Measurements from ENCODE around the gene GTF2IRD1.

The GTF2IRD1 gene

GRCh38 chr7:74619235-74619860, 165.6 kb downstream of the GTF2IRD1 start:
- H3K4me3 ChIP-seq (ENCODE audit: low read length) = no peak overlapping the region
- DNase-seq (ENCODE audit: low read depth) = no peak
- TF ChIP-seq, protein P1, sequence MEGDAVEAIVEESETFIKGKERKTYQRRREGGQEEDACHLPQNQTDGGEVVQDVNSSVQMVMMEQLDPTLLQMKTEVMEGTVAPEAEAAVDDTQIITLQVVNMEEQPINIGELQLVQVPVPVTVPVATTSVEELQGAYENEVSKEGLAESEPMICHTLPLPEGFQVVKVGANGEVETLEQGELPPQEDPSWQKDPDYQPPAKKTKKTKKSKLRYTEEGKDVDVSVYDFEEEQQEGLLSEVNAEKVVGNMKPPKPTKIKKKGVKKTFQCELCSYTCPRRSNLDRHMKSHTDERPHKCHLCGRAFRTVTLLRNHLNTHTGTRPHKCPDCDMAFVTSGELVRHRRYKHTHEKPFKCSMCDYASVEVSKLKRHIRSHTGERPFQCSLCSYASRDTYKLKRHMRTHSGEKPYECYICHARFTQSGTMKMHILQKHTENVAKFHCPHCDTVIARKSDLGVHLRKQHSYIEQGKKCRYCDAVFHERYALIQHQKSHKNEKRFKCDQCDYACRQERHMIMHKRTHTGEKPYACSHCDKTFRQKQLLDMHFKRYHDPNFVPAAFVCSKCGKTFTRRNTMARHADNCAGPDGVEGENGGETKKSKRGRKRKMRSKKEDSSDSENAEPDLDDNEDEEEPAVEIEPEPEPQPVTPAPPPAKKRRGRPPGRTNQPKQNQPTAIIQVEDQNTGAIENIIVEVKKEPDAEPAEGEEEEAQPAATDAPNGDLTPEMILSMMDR (IDR thresholded peaks at IDR 0.05; ENCODE audit: insufficient read depth, low read depth, low read length, missing control alignments) = no peak

DNA sequence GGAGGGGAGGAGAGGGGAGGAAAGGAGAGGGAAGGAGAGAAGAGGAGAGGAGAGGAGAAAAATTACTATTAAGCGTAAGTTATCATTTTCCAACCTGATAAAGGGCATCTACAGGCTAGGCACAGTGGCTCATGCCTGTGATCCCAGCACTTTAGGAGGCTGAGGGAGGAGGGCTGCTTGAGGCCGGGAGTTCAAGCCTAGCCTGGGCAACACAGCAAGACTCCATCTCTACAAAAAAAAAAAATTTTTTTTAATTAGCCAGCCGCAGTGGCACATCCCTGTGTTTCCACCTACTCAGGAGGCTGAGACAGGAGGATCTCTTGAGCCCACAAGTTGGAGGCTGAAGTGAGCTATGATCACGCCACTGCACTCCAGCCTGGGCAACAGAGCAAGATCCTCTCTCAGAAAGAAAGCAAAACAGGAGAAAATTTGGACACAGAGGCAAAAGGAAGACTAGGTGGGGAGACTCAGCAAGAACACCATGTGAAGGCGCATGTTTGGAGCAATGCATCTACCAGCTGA, 168.6 kb downstream of the GTF2IRD1 start:
- H3K4me3 ChIP-seq (ENCODE audit: low read length) = no peak overlapping the region
- TF ChIP-seq, protein P1 (IDR thresholded peaks at IDR 0.05; ENCODE audit: insufficient read depth, low read depth, low read length, missing control alignments) = no peak
- no peak for DNase-seq (ENCODE audit: low read depth)

DNA sequence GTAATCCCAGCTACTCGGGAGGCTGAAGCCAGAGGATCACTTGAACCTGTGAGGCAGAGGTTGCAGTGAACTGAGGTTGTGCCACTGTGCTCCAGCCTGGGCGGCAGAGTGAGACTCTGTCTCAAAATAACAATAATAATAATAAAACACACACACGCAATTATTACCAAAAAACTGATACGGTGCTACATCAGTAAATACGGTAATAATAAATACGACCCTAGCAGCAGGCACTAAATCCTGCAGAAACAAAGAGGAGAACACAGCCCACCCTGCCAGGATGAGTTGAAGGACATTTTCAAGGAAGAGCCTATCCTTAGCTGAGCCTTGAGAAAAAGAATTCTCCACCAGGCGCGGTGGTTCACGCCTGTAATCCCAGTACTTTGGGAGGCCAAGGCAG, 169.4 kb downstream of the GTF2IRD1 start:
- H3K4me3 ChIP-seq (ENCODE audit: low read length) = no peak overlapping the region
- TF ChIP-seq, protein P1 (IDR thresholded peaks at IDR 0.05; ENCODE audit: insufficient read depth, low read depth, low read length, missing control alignments) = no peak
- no peak for DNase-seq (ENCODE audit: low read depth)

GRCh38 chr7:74625446-74625845, 171.7 kb downstream of the GTF2IRD1 start:
- no peak overlapping the region for H3K4me3 ChIP-seq (ENCODE audit: low read length)
- DNase-seq (ENCODE audit: low read depth) = peak; percentile 43
- TF ChIP-seq, protein P1 (IDR thresholded peaks at IDR 0.05; ENCODE audit: insufficient read depth, low read depth, low read length, missing control alignments) = peak; percentile 25

DNA sequence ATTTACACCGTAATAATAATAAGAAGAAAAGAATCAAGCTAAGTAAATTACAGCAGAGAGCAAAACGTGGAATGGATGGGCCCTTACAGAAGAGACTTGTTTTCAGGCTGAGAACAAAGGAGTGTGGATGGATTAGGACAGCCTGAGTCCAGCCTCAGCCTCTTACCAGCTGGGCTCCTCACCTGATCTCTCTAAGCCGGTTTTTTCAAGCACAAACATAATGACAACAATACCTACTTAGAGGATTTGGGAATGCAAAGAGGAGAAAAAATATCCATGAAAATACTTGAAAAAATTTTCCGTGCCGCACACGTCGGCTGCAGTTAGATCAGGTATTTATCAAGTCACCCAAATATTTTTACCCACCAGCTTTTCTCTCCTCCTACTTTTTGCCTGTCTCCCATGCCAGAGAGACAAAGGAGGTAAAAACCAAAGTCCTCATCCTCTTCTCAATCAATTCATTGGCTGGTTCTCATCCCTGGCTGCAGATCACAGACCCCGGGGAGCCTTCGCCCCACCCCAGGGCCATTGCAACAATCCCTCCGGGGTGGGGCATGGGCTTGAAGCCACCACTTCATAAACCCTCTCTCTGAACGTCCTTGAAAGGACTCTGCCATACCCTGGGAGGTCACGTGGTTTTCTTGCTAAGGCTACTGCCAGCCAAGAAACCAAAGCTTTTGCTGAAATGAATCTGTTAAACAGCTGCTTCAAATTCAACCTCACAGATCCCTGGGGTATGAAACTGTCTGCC, 174.1 kb downstream of the GTF2IRD1 start:
- no peak for DNase-seq (ENCODE audit: low read depth)
- TF ChIP-seq, protein P1 (IDR thresholded peaks at IDR 0.05; ENCODE audit: insufficient read depth, low read depth, low read length, missing control alignments) = no peak
- no peak overlapping the region for H3K4me3 ChIP-seq (ENCODE audit: low read length)

DNA sequence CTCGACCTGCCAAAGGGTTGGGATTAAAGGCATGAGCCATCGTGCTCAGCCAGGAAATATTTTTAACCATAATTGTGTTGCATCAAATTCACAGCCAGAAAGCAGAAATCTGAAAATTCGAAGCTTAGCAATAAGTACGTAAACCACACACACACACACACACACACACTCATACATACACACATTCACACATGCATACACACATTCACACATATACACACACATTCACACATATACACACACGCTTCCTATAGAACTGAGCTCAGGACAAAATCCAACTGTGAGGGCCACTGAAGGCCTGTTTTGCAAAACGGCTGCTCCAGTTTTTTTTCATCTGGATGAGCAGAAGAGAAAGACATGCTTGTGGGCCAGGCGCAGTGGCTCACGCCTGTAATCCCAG, 178.8 kb downstream of the GTF2IRD1 start:
- DNase-seq (ENCODE audit: low read depth) = no peak
- TF ChIP-seq, protein P1 (IDR thresholded peaks at IDR 0.05; ENCODE audit: insufficient read depth, low read depth, low read length, missing control alignments) = no peak

More for the DNA sequence above, 178.8 kb downstream of the GTF2IRD1 start:
- no peak overlapping the region for H3K4me3 ChIP-seq (ENCODE audit: low read length)

All from epithelial cell of esophagus (primary cell).